ENCODE measurements around the gene ISM1. TPM values are rescaled to one million over a fixed set of nuclear protein-coding genes. Genes with fewer than 3 reads are reported as not detected.

The ISM1 gene
- total and polyA plus RNA-seq, 2 donors (not counting 3 experiments of a cell fraction or from before 2014, with no cell fraction given), result not detected

- CTCF ChIA-PET, result interaction anchor here (1.0 to 1.4 kb wide), 3 partner anchors 38 to 80 kb away, joined by 3 to 7 read pairs (median 5); no protein-coding TSS in a partner anchor
- Histone ChIP-seq H3K27ac (ENCODE audit: insufficient read depth, low read depth, low read length) (no peak overlapping the region), H3K9ac (replicated peaks; ENCODE audit: extremely low read depth, insufficient read depth, low read length) (no peak overlapping the region), H3K36me3 (ENCODE audit: control insufficient read depth in 2 of 2, extremely low read depth in 1 of 2, insufficient read depth in 2 of 2, low read length in 2 of 2) (no peaks in the 10 kb centered on the region), H4K20me1 (replicated peaks; ENCODE audit: control insufficient read depth, extremely low read depth, insufficient read depth, low read length) (no peaks in the 10 kb centered on the region), H3K9me1 (replicated peaks; ENCODE audit: control insufficient read depth, extremely low read depth, insufficient read depth, low read length) (no peaks in the 10 kb centered on the region), H3K9me3 (replicated peaks; ENCODE audit: control insufficient read depth, insufficient read depth, low read length) (no peaks in the 10 kb centered on the region), H2AFZ (ENCODE audit: low read depth, low read length) (no peak overlapping the region), H3K4me2 (ENCODE audit: insufficient read depth, low read length) (no peak overlapping the region), H3K79me2 (ENCODE audit: control insufficient read depth, insufficient read depth, low read length) (no peaks in the 10 kb centered on the region), H3K4me3 (replicated peaks in 1 of 3; ENCODE audit: insufficient read depth in 1 of 3, low read depth in 1 of 3, low read length in 3 of 3) (no peak overlapping the region), H3K27me3 (ENCODE audit: control insufficient read depth in 2 of 2, insufficient read depth in 2 of 2, low read length in 2 of 2) (peaks cover 45 to 76% of the 10 kb centered on the region in 2 experiments), H3K4me1 (ENCODE audit: control insufficient read depth, extremely low read depth, insufficient read depth, low read length) (no peaks in the 10 kb centered on the region)
- no peak for DNase-seq (ENCODE audit: low read depth, low spot score)
- FAIRE-seq, result no peak
- BruUV-seq (replicated peaks), result no TSS peak
- no peak for TF ChIP-seq POLR2A (IDR thresholded peaks at IDR 0.05; ENCODE audit: low read depth, low read length)
- TF ChIP-seq MYC (IDR thresholded peaks at IDR 0.05; ENCODE audit: low read depth, low read length), result no peak
- TF ChIP-seq CTCF (IDR thresholded peaks at IDR 0.05; ENCODE audit: extremely low read depth in 1 of 2, insufficient read depth in 1 of 2, low read depth in 1 of 2, low read length in 2 of 2), result no peak
- no peak for TF ChIP-seq EZH2 (IDR thresholded peaks at IDR 0.05; ENCODE audit: borderline replicate concordance, low read depth, low read length, severe bottlenecking)
- POLR2A ChIA-PET, result no interaction called here
- dilution Hi-C loops (cut with MboI; ENCODE audit: extremely low pct_ligation_motif_present, low sequenced_read_pairs) (no loop called here), intact Hi-C loops (cut with micrococcal nuclease) (loop anchor here (5.0 kb wide), 1 partner anchor 1330 kb away; no protein-coding TSS in a partner anchor)
Measured at GRCh38 chr20:13222319-13222716, 1.2 kb downstream of the ISM1 start.

- no peak overlapping the region for H3K9ac ChIP-seq (replicated peaks; ENCODE audit: extremely low read depth, insufficient read depth, low read length)
- TF ChIP-seq POLR2AphosphoS5 (IDR thresholded peaks at IDR 0.05; ENCODE audit: insufficient read depth, low read depth, low read length), result no peak
- TF ChIP-seq GATA2 (IDR thresholded peaks at IDR 0.05; ENCODE audit: insufficient read depth, insufficient read length, low read depth, low read length), result no peak
- POLR2A ChIA-PET, result interaction anchor here (0.5 kb wide), 1 partner anchor 51 kb away, joined by 3 read pairs; no protein-coding TSS in a partner anchor
- dilution Hi-C loops (cut with MboI; ENCODE audit: extremely low pct_ligation_motif_present, low sequenced_read_pairs) (no loop called here), intact Hi-C loops (cut with micrococcal nuclease) (loop anchor here (5.0 kb wide), 1 partner anchor 1332 kb away; no protein-coding TSS in a partner anchor)
- DNase-seq (ENCODE audit: low read depth, low spot score) (no peak), FAIRE-seq (no peak)
- H3K9me3 ChIP-seq (replicated peaks; ENCODE audit: control insufficient read depth, insufficient read depth, low read length), result no peaks in the 10 kb centered on the region
- H3K79me2 ChIP-seq (ENCODE audit: control insufficient read depth, insufficient read depth, low read length), result no peaks in the 10 kb centered on the region
- H3K4me3 ChIP-seq (replicated peaks in 1 of 3; ENCODE audit: insufficient read depth in 1 of 3, low read depth in 1 of 3, low read length in 3 of 3), result no peak overlapping the region
- no peak overlapping the region for H3K27ac ChIP-seq (ENCODE audit: insufficient read depth, low read depth, low read length)
- H3K4me1 ChIP-seq (ENCODE audit: control insufficient read depth, extremely low read depth, insufficient read depth, low read length), result no peaks in the 10 kb centered on the region
- no peaks in the 10 kb centered on the region for H3K9me1 ChIP-seq (replicated peaks; ENCODE audit: control insufficient read depth, extremely low read depth, insufficient read depth, low read length)
- peaks cover 32 to 65% of the 10 kb centered on the region in 2 experiments for H3K27me3 ChIP-seq (ENCODE audit: control insufficient read depth in 2 of 2, insufficient read depth in 2 of 2, low read length in 2 of 2)
- no peaks in the 10 kb centered on the region for H4K20me1 ChIP-seq (replicated peaks; ENCODE audit: control insufficient read depth, extremely low read depth, insufficient read depth, low read length)
- H3K4me2 ChIP-seq (ENCODE audit: insufficient read depth, low read length), result no peak overlapping the region
- CTCF ChIA-PET, result interaction anchor here (1.5 kb wide), 1 partner anchor 300 kb away, joined by 4 read pairs; no protein-coding TSS in a partner anchor
- H2AFZ ChIP-seq (ENCODE audit: low read depth, low read length), result no peak overlapping the region
- no peaks in the 10 kb centered on the region for H3K36me3 ChIP-seq (ENCODE audit: control insufficient read depth in 2 of 2, extremely low read depth in 1 of 2, insufficient read depth in 2 of 2, low read length in 2 of 2)
- BruUV-seq (replicated peaks), result no TSS peak
Measured at GRCh38 chr20:13223736-13224520, 2.9 kb downstream of the ISM1 start.

Measured in endothelial cell of umbilical vein (primary cell).